K562 (cell line): ENCODE results near the gene FRMD3. TPM values are rescaled to one million over a fixed set of nuclear protein-coding genes. Genes with fewer than 3 reads are reported as not detected.

ENCODE experiments used
- PHF8 ChIP-seq: fragments of 200-600 bp; sonication (generic); IDR thresholded peaks from 2 replicates; pipeline ENCODE4 v1.6.1; 2012; ENCODE audit warnings: mixed run types, mild to moderate bottlenecking, inconsistent platforms, low read length, moderate library complexity, borderline replicate concordance
- POLR2AphosphoS5 ChIP-seq: IDR thresholded peaks from 2 replicates; pipeline ENCODE4 v1.6.1; 2011; ENCODE audit warnings: mild to moderate bottlenecking, low read depth, low read length, moderate library complexity; ENCODE audit not compliant: control insufficient read depth, insufficient read depth
- ZNF431 ChIP-seq: sonication (generic); formaldehyde crosslinking; IDR thresholded peaks from 2 replicates; pipeline ENCODE4 v1.8.0; 2022; ENCODE audit warnings: mild to moderate bottlenecking, missing genetic modification reagents
- polyA plus RNA-seq, 8 experiments: library from polyadenylated mRNA; depleted of rRNA in 4 of 8; stranded (reverse) in 5 of 8; unstranded in 3 of 8; fragments of >200 nt; fragmentation: Nextera tagmentation in 2 of 8; fragmentation: Illumina TruSeq in 1 of 8; extraction: Ambion mirVana in 2 of 8; extraction: Trizol in 1 of 8; gene quantifications; 2 replicates each; pipeline versions ENCODE4 v1.2.1 to v1.2.3, GENCODE V29; 2011 to 2014; ENCODE audit warnings: inconsistent platforms in 1 of 8, missing spikeins in 1 of 8
- total RNA-seq, 7 experiments: library from RNA; depleted of rRNA in 6 of 7; stranded (reverse); fragments of >200 nt in 6 of 7; fragmentation: Illumina TruSeq in 2 of 7; extraction: Trizol in 2 of 7; gene quantifications; 2 replicates each; pipeline versions ENCODE4 v1.2.1 to v1.2.3, GENCODE V29; 2011 to 2021; ENCODE audit warnings: low replicate concordance in 1 of 7
- TF ChIP-seq, protein P1 (sequence below): fragments of 450-650 bp; IDR thresholded peaks from 2 replicates; pipeline ENCODE4 v1.6.1; 2016; ENCODE audit warnings: mild to moderate bottlenecking
- TF ChIP-seq, protein P2 (sequence below): fragments of 250-450 bp; sonication (Bioruptor Pico); IDR thresholded peaks from 2 replicates; pipeline ENCODE4 v1.4.0; 2020; ENCODE audit warnings: mild to moderate bottlenecking, moderate library complexity

The FRMD3 gene
- total and polyA plus RNA-seq, 9 of the 15 experiments (the other 6 are each of a cell fraction or from before 2014, with no cell fraction given) = 0.09 to 0.51 (median 0.21) TPM

DNA sequence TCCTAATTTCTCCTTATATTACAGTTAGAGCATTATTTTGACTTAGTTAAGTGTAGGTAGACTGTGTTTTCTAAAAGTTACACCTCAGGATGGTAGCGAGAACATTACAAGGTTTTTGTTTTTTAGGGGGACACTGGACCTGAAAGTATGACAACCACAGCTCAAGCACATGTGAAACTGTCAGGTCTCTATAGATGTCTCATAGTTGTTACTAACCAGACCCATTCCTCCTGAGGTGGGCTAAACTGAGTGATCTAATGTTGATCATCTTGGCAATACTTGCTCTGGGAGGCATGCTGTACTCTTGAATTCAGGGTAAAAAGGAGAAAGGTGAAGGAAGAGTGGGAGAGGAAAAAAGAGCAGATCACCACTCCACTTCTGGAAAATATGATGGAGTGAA lies 278.6 kb downstream of the FRMD3 start (continued):
- TF ChIP-seq PHF8 (no peak), ZNF431 (CRISPR knock-in tag) (no peak), POLR2AphosphoS5 (no peak)
- TF ChIP-seq, protein P1, sequence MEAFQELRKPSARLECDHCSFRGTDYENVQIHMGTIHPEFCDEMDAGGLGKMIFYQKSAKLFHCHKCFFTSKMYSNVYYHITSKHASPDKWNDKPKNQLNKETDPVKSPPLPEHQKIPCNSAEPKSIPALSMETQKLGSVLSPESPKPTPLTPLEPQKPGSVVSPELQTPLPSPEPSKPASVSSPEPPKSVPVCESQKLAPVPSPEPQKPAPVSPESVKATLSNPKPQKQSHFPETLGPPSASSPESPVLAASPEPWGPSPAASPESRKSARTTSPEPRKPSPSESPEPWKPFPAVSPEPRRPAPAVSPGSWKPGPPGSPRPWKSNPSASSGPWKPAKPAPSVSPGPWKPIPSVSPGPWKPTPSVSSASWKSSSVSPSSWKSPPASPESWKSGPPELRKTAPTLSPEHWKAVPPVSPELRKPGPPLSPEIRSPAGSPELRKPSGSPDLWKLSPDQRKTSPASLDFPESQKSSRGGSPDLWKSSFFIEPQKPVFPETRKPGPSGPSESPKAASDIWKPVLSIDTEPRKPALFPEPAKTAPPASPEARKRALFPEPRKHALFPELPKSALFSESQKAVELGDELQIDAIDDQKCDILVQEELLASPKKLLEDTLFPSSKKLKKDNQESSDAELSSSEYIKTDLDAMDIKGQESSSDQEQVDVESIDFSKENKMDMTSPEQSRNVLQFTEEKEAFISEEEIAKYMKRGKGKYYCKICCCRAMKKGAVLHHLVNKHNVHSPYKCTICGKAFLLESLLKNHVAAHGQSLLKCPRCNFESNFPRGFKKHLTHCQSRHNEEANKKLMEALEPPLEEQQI = no peak
- TF ChIP-seq, protein P2, sequence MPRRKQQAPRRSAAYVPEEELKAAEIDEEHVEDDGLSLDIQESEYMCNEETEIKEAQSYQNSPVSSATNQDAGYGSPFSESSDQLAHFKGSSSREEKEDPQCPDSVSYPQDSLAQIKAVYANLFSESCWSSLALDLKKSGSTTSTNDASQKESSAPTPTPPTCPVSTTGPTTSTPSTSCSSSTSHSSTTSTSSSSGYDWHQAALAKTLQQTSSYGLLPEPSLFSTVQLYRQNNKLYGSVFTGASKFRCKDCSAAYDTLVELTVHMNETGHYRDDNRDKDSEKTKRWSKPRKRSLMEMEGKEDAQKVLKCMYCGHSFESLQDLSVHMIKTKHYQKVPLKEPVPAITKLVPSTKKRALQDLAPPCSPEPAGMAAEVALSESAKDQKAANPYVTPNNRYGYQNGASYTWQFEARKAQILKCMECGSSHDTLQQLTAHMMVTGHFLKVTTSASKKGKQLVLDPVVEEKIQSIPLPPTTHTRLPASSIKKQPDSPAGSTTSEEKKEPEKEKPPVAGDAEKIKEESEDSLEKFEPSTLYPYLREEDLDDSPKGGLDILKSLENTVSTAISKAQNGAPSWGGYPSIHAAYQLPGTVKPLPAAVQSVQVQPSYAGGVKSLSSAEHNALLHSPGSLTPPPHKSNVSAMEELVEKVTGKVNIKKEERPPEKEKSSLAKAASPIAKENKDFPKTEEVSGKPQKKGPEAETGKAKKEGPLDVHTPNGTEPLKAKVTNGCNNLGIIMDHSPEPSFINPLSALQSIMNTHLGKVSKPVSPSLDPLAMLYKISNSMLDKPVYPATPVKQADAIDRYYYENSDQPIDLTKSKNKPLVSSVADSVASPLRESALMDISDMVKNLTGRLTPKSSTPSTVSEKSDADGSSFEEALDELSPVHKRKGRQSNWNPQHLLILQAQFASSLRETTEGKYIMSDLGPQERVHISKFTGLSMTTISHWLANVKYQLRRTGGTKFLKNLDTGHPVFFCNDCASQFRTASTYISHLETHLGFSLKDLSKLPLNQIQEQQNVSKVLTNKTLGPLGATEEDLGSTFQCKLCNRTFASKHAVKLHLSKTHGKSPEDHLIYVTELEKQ = no peak
